ENCODE data around the gene SMCO2.
A peak's percentile ranks its signal among the peaks of the same experiment; 100 is the strongest.

SMCO2 gene

DNA sequence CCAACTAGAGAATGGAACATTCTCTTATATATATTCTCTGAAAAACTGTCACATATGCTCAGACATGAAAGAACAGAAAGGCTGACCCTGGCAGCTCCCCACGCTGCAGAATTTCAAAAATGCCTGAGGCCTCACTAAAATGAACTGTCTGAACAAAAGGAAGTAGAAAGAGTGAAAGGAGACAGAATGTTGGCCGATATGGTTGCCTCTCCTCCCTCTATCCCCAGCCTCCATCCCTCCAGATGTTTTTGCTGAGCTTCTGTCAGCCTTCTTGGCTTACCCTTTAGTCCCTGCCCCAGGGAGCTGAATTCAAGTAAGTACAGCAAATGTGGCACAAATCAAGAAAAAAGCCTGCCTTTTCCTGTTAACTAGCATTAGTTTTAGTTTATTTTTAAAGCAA is 6.9 kb downstream of the SMCO2 start:
- DNase-seq (ENCODE audit: low spot score), result no peak

DNA sequence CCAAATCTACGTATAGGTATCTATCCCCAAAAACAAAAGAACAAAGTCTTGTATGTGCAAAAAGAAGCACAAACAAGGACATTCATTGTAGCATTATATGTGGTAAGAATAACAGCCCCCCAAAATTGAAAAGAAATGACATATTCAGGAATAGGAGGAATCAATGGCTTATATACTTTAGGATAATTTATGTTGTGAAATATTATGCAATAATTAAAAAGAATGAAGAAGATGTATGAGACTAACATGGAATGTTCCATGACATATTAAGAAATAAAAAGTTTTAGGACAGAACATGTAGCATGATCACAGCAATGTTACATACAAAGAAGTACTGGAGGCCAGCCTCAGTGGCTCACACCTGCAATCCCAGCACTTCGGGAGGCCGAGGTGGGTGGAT is 9.1 kb downstream of the SMCO2 start:
- no peak for DNase-seq (ENCODE audit: low spot score)

DNA sequence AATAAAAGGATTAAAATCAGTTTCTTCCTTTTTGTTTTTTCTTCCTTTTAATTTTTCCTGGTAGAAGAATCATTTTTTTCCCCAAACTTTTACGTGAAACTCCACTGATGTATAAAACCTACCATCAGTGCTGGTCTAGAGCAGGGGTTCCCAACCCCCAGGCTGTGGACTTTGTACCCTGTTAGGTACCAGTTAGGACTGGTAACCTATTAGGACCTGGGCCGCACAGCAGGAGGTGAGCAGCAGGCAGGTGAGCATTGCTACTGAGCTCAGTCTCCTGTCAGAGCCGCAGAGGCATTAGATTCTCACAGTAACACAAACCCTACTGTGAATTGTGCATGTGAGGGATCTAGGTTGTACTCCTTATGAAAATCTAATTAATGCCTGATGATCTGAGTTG is 10.1 kb downstream of the SMCO2 start:
- DNase-seq (ENCODE audit: low spot score), result no peak

DNA sequence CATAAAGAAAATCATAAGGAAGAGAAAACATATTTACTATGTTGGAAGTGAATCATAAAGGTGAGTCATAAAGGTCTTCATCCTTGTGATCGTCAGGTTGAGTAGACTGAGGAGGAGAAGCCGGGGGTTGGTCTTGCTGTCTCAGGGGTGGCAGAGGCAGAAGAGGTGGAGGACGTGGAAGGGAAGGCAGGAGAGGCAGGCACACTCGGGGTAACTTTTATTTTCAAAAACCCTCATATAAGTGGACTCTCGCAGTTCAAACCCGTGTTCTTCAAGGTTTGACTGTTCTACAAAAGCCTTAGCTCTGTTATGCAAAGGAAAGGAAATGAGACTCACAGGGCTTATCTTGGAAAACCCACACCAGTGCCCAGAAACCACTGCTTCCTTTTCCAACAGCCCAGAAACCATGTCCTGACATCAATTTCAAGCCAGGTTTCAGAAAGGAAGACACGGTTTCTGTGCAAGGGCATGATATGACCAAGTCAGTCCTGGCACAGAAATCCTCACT is 14.0 kb downstream of the SMCO2 start:
- no peak for DNase-seq (ENCODE audit: low spot score)

DNA sequence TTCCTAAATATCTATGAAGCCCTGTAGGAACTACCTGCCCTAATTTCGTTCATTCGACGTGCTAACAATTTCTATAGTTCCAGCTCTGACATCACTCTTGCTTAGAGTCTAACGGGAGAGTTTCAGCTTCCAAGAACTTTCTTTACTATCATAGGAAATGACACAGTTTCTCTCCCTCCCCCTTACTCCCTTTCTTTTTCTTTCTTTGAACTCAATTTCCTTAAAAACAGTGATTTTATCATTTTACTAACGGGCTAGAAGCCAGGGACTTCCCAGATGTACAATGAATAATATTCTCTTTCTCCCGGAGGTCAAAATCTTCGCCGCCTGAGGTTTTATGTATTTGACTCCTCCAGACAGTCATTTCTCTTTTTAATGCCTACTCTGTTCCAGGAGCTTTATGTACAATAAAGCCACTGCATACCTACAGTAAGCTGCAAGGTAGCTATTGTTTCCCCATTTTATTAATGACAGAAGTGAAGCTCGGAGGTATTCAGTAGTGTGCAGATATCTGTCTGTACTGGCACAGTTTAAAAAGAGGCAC is 15.7 kb downstream of the SMCO2 start:
- DNase-seq (ENCODE audit: low spot score), result no peak

DNA sequence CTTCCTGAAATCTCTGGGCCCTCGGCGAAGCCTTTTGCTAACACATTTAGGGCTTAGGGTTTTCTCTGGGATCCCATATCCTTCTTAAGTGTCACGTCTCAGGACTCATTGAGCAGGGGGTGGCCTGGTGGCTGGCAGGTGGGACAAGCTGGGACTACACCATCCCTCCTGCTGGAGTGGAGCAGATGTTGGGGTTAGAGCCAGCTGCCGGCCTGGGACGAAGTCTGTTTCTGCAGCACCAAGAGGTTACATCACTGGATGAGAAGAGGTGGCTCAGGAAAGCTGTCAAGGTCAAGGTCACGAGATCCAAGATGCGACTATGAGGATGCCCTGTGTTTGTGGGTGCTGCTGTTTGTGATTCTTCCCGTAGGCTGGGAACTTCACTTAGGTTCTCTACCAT is 16.3 kb downstream of the SMCO2 start:
- peak; percentile 24 for DNase-seq (ENCODE audit: low spot score)

DNA sequence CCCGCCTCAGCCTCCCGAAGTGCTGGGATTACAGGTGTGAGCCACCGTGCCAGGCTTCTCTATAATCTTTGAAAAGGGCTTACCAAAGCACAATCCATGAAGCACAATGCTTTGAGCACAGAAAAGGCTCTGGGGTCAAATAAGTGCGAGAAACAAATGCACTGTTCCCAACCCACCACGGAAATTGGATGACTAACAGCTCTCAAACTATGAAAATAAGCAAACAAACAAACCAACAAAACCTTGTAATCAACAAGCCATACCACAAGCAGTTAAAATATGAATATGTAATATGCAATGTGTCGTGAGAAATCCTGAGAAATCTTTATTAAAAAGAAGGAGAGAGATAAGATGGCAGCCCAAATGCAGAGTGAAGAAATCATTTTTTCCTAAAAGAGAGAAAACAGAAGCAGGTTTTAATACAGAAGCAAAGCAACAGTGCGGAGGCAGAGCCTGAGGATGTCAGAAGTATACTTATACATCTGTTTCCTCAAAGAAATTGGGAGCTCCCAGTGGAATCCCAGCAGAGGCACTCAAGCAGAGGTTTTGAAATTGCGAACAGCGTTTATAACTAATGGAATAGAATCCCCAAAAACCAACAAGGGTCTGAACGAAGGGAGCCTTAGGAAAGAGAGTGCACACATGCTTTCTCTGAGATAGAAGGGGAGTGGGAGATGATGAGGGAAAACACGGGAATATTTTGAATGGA is 17.1 kb downstream of the SMCO2 start:
- DNase-seq (ENCODE audit: low spot score), result no peak

DNA sequence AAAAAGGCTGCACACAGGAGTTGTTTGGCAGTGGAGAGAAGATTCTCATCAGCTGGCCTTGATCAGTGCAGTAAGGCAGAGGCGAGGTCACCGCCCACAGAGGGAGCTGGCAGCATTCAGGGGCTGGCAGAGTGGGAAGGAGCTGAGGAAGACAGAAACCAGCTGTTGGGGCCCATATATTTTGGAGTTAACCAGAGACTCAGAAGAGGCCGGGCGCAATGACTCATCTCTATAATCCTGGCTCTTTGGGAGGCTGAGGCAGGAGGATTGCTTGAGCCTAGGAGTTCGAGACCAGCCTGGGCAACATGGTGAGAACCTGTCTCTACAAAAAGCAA is 17.7 kb downstream of the SMCO2 start:
- no peak for DNase-seq (ENCODE audit: low spot score)

DNA sequence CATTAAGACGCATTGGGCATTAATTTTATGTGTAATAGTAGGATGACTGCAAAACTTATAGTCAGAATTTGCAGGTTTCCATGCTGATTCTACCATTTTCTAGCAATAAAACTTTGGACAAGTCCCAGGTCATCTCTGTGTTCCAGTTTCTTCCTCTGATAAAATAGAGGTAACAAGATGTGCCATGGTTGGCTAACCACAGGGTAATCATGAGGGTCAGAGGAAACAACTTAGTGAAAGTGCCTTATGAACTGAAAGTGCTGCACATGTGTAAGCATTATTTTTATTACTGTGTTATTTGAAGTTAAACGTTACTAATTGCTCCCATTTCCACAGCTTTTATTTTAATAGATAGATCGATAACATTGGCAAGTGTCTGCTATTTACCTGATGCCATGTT is 21.1 kb downstream of the SMCO2 start:
- DNase-seq (ENCODE audit: low spot score), result no peak

DNA sequence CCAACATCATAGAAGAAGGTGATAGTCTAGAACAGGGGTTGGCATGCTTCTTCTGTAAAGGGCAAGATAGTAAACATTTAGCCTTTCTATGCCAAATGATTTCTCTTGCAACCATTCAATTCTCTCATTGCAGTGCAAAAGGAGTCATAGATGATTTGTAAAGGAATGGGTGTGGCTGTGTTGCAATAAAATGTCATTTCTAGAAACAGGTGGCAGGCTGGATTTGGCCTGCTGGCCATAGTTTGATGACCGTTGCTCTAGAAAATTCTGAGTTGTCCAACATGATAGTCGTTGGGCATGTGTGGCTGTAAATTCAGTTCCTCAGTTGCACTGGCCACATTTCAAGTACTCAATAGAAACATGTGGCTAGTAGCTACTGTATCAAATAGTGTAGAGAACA is 21.7 kb downstream of the SMCO2 start:
- DNase-seq (ENCODE audit: low spot score), result no peak

DNA sequence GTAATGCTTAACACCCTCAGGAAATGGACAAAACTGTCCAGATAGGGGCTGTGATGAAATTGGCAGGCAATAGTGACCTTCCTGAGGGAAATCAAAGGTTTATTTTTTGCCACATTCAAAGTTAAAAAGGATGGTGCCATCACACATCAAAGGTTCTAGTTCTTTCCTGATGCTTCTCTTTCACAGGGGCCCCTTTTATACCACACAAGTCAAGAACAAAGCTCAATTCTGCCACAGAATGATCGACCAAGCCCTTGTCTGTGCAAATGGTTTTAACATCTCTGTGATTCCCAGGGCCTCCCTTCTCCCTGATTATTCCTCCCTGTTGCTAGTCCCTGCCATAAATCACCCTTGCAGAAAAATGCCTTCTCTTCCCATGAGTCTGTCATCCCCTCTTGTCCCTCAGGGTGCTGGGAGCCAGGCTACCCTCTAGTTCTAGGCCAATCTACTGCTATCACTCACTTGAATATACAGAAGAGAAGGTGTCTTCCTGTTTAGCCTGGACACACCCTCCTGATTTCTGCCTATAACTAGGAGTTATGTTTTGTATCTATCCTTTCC is 22.7 kb downstream of the SMCO2 start:
- DNase-seq (ENCODE audit: low spot score), result no peak

DNA sequence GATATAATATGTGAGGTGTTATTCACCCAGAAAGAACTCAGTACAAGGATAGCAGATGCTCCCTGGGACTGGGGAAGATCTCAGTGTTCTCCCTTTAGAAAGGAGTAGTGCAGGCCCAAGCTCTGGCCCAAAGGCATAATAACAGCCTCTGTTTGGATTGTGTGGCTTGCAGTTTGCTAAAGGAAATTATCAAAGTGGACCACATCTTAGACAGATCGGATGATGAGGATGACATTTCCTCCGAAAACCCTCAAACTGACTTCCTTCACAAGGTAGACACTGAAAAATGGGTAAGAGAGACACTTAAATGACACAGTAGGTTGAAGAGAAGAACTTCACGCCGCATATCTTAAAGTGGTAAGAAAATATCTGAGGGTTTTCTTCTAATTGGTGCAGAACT is 26.1 kb downstream of the SMCO2 start:
- DNase-seq (ENCODE audit: low spot score), result no peak

DNA sequence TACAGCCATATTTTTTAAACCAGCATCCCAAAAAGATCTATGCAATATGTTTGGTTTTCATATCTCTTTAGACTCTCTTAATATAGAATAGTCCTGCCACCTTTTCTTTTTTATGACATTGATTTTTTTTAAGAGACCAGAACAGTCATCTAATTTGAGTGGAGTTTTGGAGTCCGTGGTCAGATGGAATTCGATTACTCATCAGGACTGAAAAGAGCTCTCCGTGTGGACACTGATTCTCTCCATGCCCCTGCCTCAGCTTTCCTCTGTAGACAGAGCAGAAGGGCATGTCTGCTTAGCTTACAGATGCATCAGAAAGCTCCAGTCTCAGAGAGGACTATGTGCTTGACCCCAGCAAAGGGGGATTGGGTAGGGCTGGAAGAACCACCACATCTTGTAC is 27.8 kb downstream of the SMCO2 start:
- no peak for DNase-seq (ENCODE audit: low spot score)

DNA sequence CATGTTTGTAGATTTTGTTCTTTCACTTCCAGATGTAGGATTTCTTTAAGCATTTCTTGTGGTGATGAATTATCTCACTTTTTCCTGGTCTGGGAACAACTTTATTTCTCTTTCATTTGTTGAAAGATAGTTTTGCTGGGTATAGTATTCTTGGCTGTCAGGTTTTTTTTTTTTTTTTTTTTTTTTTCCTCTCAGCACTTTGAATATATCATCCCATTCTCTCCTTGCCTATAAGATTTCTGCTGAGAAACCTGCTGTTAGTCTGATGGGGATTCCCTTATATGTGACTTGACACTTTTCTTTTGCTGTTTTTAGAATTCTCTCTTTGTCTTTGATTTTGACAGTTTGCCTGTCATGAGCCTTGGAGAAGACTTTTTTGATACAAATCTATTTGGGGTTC is 30.5 kb downstream of the SMCO2 start:
- no peak for DNase-seq (ENCODE audit: low spot score)

DNA sequence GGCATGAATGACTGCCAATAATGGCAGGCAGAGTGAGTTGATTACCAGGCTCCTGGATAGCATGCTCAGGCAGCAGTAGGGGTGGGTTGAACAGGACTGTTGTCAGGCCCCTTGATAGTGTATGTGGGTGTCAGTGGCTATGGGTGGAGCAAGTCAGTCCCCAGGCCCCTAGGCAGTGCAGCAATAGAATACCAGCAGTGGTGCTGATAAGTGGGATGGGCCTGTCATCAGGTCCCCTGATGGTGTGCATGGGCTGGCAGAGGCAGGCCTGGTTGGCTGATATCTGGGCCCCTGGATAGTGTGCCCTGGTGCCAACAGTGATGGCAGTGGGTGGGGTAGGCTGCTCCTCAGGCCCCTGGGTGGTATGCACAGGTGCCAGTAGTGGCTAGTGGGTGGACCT is 32.4 kb downstream of the SMCO2 start:
- DNase-seq (ENCODE audit: low spot score), result no peak

DNA sequence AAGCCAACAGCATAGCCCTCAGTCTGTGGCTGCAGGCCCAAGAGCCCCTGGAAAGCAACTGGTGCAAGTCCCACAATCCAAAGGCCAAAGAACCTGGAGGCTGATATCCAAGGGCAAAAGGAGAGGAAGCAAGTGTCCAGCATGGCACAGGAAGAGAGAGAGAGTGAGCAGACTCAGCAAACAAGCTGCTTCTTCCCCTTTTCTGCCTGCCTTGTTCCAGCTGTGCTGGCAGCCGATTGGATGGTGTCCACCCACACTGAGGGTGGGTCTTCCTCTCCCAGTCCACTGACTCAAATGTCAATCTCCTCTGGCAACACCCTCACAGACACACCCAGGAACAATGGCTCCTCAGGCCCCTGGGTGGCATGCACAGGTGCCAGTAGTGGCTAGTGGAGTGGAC is 33.5 kb downstream of the SMCO2 start:
- no peak for DNase-seq (ENCODE audit: low spot score)

DNA sequence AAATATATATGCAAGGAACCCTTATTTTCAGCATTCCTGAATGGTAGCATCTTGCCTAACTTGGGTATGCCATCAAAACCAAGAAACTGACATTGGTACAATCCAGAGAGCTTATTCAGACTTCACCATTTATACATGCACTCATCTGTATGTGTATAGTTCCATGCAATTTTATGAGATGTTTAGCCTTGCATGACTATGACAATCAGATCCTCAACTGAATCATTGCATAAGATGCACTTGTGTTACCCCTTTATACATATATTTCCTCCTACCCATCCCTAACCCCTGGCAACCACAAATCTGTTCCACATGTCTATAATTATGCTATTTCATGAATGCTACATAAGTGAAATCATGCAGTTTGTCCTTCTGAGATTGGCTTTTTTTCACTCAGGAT is 40.4 kb downstream of the SMCO2 start:
- no peak for DNase-seq (ENCODE audit: low spot score)

DNA sequence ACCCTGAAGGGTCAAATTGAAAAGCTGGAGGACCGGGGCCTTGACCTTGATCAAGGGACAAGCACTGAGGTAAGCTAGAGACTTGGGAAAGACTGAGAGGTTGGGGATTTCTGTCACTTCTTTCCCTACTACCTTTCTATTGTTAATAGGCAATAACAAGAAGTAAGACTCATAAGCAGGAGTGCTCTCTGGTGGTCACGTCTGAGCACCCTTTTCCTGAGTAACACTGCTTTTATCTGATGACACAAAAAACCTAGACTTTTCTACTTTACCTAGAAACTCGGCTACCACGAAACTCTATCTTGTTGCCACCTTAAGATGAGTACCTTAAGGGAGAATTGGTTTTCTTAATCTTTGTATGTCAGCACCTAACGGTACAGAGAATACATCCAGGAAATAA is 41.9 kb downstream of the SMCO2 start:
- no peak for DNase-seq (ENCODE audit: low spot score)

DNA sequence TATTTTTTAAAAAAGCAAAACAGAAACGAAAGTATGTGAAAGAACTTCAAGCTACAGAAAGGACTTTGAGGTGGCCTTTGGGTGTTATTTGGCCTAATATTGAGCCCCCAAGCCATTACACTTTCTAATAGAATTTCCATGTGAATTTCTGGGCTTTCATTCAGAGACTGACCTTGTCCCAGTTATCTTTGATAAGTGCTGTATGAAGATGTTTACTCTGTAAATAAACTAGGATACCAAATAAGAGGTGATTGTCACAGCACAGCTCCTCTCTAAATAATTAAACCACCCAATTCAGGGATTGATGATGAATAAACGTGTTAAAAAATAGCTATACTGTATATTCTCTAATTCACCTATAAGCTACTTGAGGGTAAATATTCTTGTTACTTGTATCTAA is 44.7 kb downstream of the SMCO2 start:
- DNase-seq (ENCODE audit: low spot score), result no peak

DNA sequence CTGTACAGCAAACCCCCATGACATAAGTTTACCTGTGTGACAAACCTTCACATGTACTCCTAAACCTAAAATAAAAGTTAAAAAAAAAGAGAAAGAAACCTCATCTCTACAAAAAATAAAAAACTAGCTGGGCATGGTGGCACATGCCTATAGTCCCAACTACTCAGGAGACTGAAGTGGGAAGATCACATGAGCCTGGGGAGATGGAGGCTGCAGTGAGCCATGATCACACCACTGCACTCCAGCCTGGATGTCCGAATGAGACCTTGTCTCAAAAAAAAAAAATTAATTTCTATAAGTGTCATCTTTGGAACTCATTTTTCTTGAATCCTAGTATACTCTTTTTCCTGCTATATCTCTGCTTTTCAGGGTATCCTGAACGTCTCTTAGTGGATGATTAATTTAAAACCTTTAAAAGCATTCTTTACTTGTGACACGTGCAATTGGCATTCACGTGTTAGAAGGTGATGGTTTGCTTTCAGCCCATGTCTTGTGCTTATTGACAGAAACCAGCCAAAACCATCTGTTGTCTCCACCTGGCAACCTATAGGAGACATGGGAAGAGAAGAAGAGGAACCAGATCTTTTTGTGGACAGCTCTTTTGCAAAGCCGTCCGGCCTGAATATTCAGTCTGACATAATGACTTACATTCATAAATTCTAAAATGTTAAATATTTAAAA is 46.9 kb downstream of the SMCO2 start:
- DNase-seq (ENCODE audit: low spot score), result no peak

DNA sequence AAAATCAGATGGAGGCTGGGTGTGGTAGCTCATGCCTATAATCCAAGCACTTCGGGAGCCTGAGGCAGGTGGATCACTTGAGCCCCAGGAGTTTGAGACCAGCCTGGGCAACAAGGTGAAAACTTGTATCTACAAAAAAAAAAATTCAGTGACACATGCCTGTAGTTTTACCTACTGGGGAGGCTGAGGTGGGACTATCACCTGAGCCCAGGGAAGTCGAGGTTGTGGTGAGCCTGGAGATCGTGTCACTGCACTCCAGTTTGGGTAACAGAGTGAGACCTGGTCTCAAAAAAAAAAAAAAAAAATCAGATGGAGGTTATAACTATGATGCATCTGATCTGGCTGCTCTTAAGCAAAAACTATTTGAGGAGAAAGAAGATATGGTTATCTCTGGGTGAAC is 50.9 kb downstream of the SMCO2 start:
- DNase-seq (ENCODE audit: low spot score), result no peak

DNA sequence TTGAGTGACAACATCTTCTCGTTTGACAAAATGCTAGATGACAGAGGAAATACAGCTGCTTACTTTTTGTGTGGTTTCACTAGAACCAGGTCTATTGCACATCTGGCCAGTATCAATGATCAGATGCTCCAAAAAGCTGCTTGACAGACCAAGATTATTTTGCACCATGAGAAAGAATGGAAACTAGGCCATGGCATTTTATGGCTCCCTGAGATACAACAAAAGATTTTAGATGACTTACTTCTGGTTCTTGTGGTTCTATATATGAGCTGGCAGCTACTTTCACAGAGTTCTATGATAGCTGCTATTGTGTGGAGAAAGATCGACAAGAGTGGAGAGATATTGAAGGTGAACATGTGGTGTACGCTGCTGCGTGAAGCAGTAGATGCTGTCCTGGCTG is 51.6 kb downstream of the SMCO2 start:
- DNase-seq (ENCODE audit: low spot score), result no peak

DNA sequence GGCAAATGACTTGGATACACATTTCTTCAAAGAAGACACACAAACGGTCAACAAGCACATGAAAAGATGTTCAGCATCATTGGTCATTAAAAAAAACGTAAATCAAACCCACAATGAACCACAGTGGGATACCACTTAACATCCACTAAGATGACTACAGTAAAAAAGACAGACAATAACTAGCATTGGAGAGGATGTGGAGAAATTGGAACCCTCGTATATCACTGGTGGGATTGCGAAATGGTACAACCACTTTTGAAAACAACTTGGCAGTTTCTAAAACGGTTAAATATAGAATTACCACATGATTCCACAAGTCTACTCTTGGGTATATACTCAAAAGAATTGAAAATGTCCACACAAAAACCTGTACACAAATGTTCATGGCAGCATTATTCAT is 52.2 kb downstream of the SMCO2 start:
- no peak for DNase-seq (ENCODE audit: low spot score)

All from SK-N-DZ (cell line).